GM19467 (cell line): ENCODE measurements around the gene DUSP10.

Experiments used
- ATAC-seq: cut with Tn5 transposase; IDR thresholded peaks from one replicate; pipeline ENCODE4 v1.9.1; 2021; ENCODE audit warnings: mild to moderate bottlenecking, moderate library complexity; ENCODE audit not compliant: unreplicated experiment

The DUSP10 gene

GRCh38 chr1:221697923-221698425 is 43.9 kb downstream of the DUSP10 start:
- no peak for ATAC-seq

- no peak for ATAC-seq
These were observed 45.0 kb downstream of the DUSP10 start for GRCh38 chr1:221696718-221697461.

- ATAC-seq: no peak
These were observed 45.9 kb downstream of the DUSP10 start for GRCh38 chr1:221696027-221696426.

GRCh38 chr1:221695301-221695700 is 46.6 kb downstream of the DUSP10 start:
- ATAC-seq: no peak

- no peak for ATAC-seq
These were observed 47.8 kb downstream of the DUSP10 start for GRCh38 chr1:221694109-221694508.

- no peak for ATAC-seq
These were observed 48.8 kb downstream of the DUSP10 start for GRCh38 chr1:221693087-221693486.

- ATAC-seq: no peak
These were observed 49.2 kb downstream of the DUSP10 start for GRCh38 chr1:221692643-221693042.

- ATAC-seq: no peak
These were observed 50.6 kb downstream of the DUSP10 start for GRCh38 chr1:221691261-221691660.

GRCh38 chr1:221690858-221691257 is 51.0 kb downstream of the DUSP10 start:
- ATAC-seq: no peak

GRCh38 chr1:221689138-221689537 is 52.8 kb downstream of the DUSP10 start:
- ATAC-seq: no peak

GRCh38 chr1:221688488-221688843 is 53.4 kb downstream of the DUSP10 start:
- no peak for ATAC-seq

- no peak for ATAC-seq
These were observed 53.9 kb downstream of the DUSP10 start for GRCh38 chr1:221687836-221688487.

GRCh38 chr1:221683681-221684080 is 58.2 kb downstream of the DUSP10 start:
- ATAC-seq: no peak

GRCh38 chr1:221680085-221680484 is 61.8 kb downstream of the DUSP10 start:
- no peak for ATAC-seq

- no peak for ATAC-seq
These were observed 63.9 kb downstream of the DUSP10 start for GRCh38 chr1:221678014-221678413.

GRCh38 chr1:221675880-221676800 is 65.7 kb downstream of the DUSP10 start:
- no peak for ATAC-seq

- no peak for ATAC-seq
These were observed 68.9 kb downstream of the DUSP10 start for GRCh38 chr1:221672965-221673364.

GRCh38 chr1:221672239-221672645 is 69.6 kb downstream of the DUSP10 start:
- ATAC-seq: no peak

GRCh38 chr1:221670081-221670480 is 71.8 kb downstream of the DUSP10 start:
- no peak for ATAC-seq

GRCh38 chr1:221669441-221669840 is 72.4 kb downstream of the DUSP10 start:
- no peak for ATAC-seq

GRCh38 chr1:221667504-221667903 is 74.4 kb downstream of the DUSP10 start:
- ATAC-seq: peak; percentile 75
